Tibial artery (tissue), 4 donors: ENCODE measurements around the gene SULF2.

Experiments used
- DNase-seq, 2 donors: peaks; one replicate each; pipeline ENCODE4 v3.0.0-alpha.2; 2019
- H3K27ac ChIP-seq, 2 donors: fragments of 200-600 bp; sonication (generic) in 1 of 2; 1 replicate in 1 of 2; 2 replicates in 1 of 2; pipeline ENCODE4 v1.5.1; 2018 to 2019; ENCODE audit warnings: mild to moderate bottlenecking in 1 of 2
- H3K27me3 ChIP-seq, 2 donors: fragments of 200-600 bp; sonication (generic) in 1 of 2; one replicate each; pipeline versions ENCODE4 v1.5.1 to v1.6.0; 2016 to 2019
- H3K36me3 ChIP-seq, 3 donors: fragments of 200-600 bp; sonication (generic) in 2 of 3; one replicate each; pipeline ENCODE4 v1.5.1; 2016 to 2019; ENCODE audit warnings: mild to moderate bottlenecking in 2 of 3
- H3K4me1 ChIP-seq, 4 donors: fragments of 200-600 bp; sonication (generic) in 2 of 4; 1 replicate in 3 of 4; 2 replicates in 1 of 4; pipeline ENCODE4 v1.5.1; 2016 to 2019
- H3K4me3 ChIP-seq, 2 donors: fragments of 200-600 bp; sonication (generic) in 1 of 2; 1 replicate in 1 of 2; 2 replicates in 1 of 2; pipeline ENCODE4 v1.5.1; 2018 to 2019; ENCODE audit warnings: mild to moderate bottlenecking in 2 of 2
- H3K9me3 ChIP-seq, 3 donors: fragments of 200-600 bp; sonication (generic) in 1 of 3; one replicate each; pipeline ENCODE4 v1.5.1; 2016 to 2019
- CTCF ChIP-seq, 2 experiments: fragments of 200-600 bp in 1 of 2; fragments of 450-650 bp in 1 of 2; IDR thresholded peaks; one replicate each; pipeline ENCODE4 v1.5.1; 2017 to 2019; ENCODE audit warnings: antibody characterized with exemption in 2 of 2, mild to moderate bottlenecking in 1 of 2, moderate library complexity in 1 of 2
- intact Hi-C: fragments of 100-400 bp; cut with DNase I; formaldehyde crosslinking; loops from one replicate; pipeline ENCODE4 v1.15.0; 2023; ENCODE audit warnings: low total_unique reads

Gene SULF2

GRCh38 chr20:47789764-47790579, 4.7 kb upstream of the SULF2 start:
- intact Hi-C loops, result loop anchor here (2.0 to 10.0 kb wide), 4 partner anchors 113 to 1683 kb away; no protein-coding TSS in a partner anchor
- no peak overlapping the region for H3K4me3 ChIP-seq

GRCh38 chr20:47789081-47789763, 3.9 kb upstream of the SULF2 start:
- no peak for TF ChIP-seq CTCF (IDR thresholded peaks at IDR 0.05)
- Histone ChIP-seq H3K4me3 (no peak overlapping the region), H3K9me3 (no peaks in the 10 kb centered on the region), H3K36me3 (no peaks in the 10 kb centered on the region), H3K27me3 (no peaks in the 10 kb centered on the region), H3K4me1 (peaks cover 4 to 35% (median 18%) of the 10 kb centered on the region in 4 donors), H3K27ac (no peak overlapping the region)
- DNase-seq, result no peak
- intact Hi-C loops, result loop anchor here (2.0 to 10.0 kb wide), 4 partner anchors 112 to 1682 kb away; no protein-coding TSS in a partner anchor

More at GRCh38 chr20:47789764-47790579, 4.7 kb upstream of the SULF2 start:
- Histone ChIP-seq H3K4me1 (peaks cover 0 to 33% (median 12%) of the 10 kb centered on the region in 4 donors), H3K36me3 (no peaks in the 10 kb centered on the region), H3K27me3 (no peaks in the 10 kb centered on the region), H3K9me3 (no peaks in the 10 kb centered on the region), H3K27ac (no peak overlapping the region)
- no peak for TF ChIP-seq CTCF (IDR thresholded peaks at IDR 0.05)
- no peak for DNase-seq

GRCh38 chr20:47788741-47789080, 3.4 kb upstream of the SULF2 start:
- DNase-seq, result no peak
- no peak overlapping the region for H3K27ac ChIP-seq
- H3K4me3 ChIP-seq, result no peak overlapping the region
- intact Hi-C loops, result loop anchor here (2.0 to 10.0 kb wide), 4 partner anchors 111 to 1681 kb away; no protein-coding TSS in a partner anchor
- H3K36me3 ChIP-seq, result no peaks in the 10 kb centered on the region
- no peaks in the 10 kb centered on the region for H3K9me3 ChIP-seq
- H3K27me3 ChIP-seq, result no peaks in the 10 kb centered on the region
- no peak for TF ChIP-seq CTCF (IDR thresholded peaks at IDR 0.05)
- peaks cover 7 to 40% (median 23%) of the 10 kb centered on the region in 4 donors for H3K4me1 ChIP-seq

- H3K27ac ChIP-seq, result peak overlapping the region; percentile 67 to 75
- H3K4me3 ChIP-seq, result peak overlapping the region; percentile 58 to 84
- H3K9me3 ChIP-seq, result no peaks in the 10 kb centered on the region
- H3K36me3 ChIP-seq, result no peaks in the 10 kb centered on the region
- peaks cover 7 to 31% (median 17%) of the 10 kb centered on the region in 4 donors for H3K4me1 ChIP-seq
- H3K27me3 ChIP-seq, result no peaks in the 10 kb centered on the region
- no peak for DNase-seq
- intact Hi-C loops, result loop anchor here (5.0 to 10.0 kb wide), 3 partner anchors 109 to 1679 kb away; no protein-coding TSS in a partner anchor
- TF ChIP-seq CTCF (IDR thresholded peaks at IDR 0.05), result no peak
Observed at GRCh38 chr20:47786765-47787107, 1.5 kb upstream of the SULF2 start.

DNA sequence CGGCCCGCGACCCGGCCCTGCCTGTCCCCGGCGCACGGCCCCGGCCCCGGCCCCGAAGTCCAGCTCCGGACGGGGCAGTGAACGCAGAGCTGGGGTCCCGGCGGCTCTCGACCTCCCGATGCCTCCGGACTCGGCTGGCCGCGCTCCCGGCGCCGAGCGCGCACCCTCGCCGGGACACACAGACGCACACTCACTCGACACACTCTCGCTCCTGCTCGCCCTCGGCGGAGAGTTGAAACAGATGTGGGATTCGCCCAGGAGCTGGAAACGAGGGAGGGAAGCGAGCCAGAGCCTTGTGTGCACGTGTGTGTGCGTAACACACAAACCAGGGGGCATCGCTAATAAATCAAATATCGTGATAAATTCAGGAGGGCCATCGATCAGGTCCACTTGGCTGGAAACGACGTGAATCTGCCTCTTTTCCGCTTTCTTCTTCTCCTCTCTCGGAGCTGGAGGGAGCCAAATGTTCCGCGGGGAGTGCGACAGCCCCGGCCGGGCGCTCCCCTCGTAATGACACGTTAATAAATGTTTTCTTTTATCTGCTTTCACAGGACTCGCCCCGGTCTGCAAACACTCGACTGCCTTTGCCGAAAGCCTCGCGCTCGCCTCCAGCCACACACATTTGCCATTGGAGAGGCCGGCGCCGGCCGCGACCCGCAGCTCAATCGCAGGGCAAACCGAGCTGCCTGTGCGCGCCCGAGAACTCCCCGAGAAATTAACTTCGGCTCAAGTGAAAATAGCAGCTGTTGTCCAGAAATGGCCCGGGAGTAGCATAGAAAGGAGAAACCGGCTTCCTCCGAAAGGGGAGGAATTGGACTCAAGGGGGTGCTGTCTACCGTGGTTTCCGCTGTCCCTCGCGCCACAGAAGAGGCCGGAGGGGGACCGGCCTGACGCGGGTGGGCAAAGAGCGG, 828 bp upstream of the SULF2 start:
- Histone ChIP-seq H3K27me3 (no peaks in the 10 kb centered on the region), H3K9me3 (no peaks in the 10 kb centered on the region), H3K36me3 (no peaks in the 10 kb centered on the region), H3K4me1 (peaks cover 7 to 25% (median 14%) of the 10 kb centered on the region in 4 donors), H3K27ac (peak overlapping the region; percentile 67 to 75), H3K4me3 (peak overlapping the region; percentile 58 to 84)
- intact Hi-C loops, result loop anchor here (5.0 to 10.0 kb wide), 3 partner anchors 109 to 1679 kb away; no protein-coding TSS in a partner anchor
- peak; percentile 68 to 71 for TF ChIP-seq CTCF (IDR thresholded peaks at IDR 0.05)
- DNase-seq, result peak; percentile 64 to 85
